Mesothelial cell of epicardium (in vitro differentiated cells): Measurements from ENCODE around the gene CISH. TPM values are rescaled to one million over a fixed set of nuclear protein-coding genes. Genes with fewer than 3 reads are reported as not detected.

ENCODE experiments used
- DNase-seq, 2 experiments: peaks; one replicate each; pipeline ENCODE4 v3.0.0; 2021; ENCODE audit warnings: low spot score in 2 of 2; ENCODE audit not compliant: unreplicated experiment in 2 of 2
- H3K27ac Mint-ChIP-seq: 2 replicates; pipeline ENCODE4 v1.8.0; 2021; ENCODE audit warnings: mixed read lengths
- H3K27me3 Mint-ChIP-seq: 2 replicates; pipeline ENCODE4 v1.8.0; 2021; ENCODE audit warnings: low read depth, mixed read lengths
- H3K36me3 Mint-ChIP-seq: 2 replicates; pipeline ENCODE4 v1.8.0; 2021; ENCODE audit warnings: mixed read lengths
- H3K4me1 Mint-ChIP-seq: 2 replicates; pipeline ENCODE4 v1.8.0; 2021; ENCODE audit warnings: mixed read lengths
- H3K4me3 Mint-ChIP-seq: 2 replicates; pipeline ENCODE4 v1.8.0; 2021; ENCODE audit warnings: mild to moderate bottlenecking, moderate library complexity, mixed read lengths
- H3K9me3 Mint-ChIP-seq: 2 replicates; pipeline ENCODE4 v1.8.0; 2021; ENCODE audit warnings: mixed read lengths
- CTCF ChIP-seq: fragments of 200-600 bp; sonication (generic); IDR thresholded peaks from one replicate; pipeline ENCODE4 v1.5.0; 2021; ENCODE audit warnings: antibody characterized with exemption; ENCODE audit not compliant: unreplicated experiment
- total RNA-seq: library from RNA; stranded (reverse); gene quantifications from 3 replicates; pipeline ENCODE4 v1.2.1, GENCODE V29; 2021

The CISH gene
- total RNA-seq, 1 donor from 2014 or later: 15.2 TPM

DNA sequence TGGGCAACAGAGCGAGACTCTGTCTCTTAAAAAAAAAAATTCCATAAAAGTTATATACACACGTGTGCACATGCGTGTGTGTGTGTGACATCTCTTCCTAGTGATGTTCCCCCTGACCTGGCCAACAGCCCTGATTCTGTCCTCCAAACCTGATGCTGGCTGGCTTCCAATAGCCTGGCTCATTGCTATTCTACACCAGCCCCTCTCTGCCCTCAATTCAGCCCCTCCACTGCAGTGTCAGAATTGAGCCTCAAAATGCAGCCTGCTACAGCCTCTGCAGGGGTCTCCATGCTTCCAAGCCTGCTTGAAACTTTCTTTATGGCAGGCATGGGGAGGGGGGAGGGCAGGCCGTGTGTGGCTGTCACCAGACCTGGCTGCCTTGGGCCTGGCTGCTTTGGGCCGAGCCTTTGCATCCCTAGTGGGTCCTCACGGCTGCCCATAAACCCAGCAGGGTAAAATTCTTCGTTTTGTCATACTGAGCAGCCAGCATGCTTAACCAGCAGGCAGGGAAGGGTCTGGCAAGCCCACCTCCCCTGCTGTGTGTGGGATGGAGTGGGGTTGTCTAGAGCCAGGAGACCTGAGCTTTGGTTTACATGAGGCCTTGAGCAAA lies 40.5 kb upstream of the CISH start:
- TF ChIP-seq CTCF: no peak
- Mint-ChIP-seq H3K4me3 (no peak overlapping the region), H3K27ac (peak overlapping the region; percentile 64)

DNA sequence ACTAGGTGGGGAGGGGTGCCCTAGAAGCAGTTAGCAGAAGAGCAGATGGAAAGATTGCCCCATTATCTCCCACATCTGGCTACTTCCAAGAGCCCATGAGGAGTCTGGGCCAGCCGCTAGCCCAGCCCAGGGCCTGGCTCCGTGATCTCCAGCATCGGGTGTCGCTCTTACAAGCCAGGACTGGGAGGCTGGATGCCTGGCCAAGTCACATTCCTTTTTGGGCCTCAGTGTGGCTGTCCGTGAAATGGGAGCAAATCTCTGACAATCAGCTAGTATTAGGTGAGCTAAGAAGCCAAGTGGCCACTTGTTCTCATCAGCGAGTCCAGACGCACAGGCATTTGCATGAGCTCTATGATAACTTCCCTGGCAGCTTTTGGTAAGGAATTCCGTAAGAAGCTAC lies 39.9 kb upstream of the CISH start:
- DNase-seq: no peak
- H3K27me3 Mint-ChIP-seq: no peaks in the 10 kb centered on the region
- H3K36me3 Mint-ChIP-seq: peaks cover 7% of the 10 kb centered on the region
- no peak for TF ChIP-seq CTCF
- no peak overlapping the region for H3K27ac Mint-ChIP-seq
- no peaks in the 10 kb centered on the region for H3K9me3 Mint-ChIP-seq
- H3K4me3 Mint-ChIP-seq: no peak overlapping the region
- H3K4me1 Mint-ChIP-seq: peaks cover 3% of the 10 kb centered on the region

More for the DNA sequence above, 40.5 kb upstream of the CISH start:
- peaks cover 8% of the 10 kb centered on the region for H3K4me1 Mint-ChIP-seq
- no peak for DNase-seq
- H3K36me3 Mint-ChIP-seq: peaks cover 4% of the 10 kb centered on the region
- no peaks in the 10 kb centered on the region for H3K9me3 Mint-ChIP-seq
- H3K27me3 Mint-ChIP-seq: peaks cover 3% of the 10 kb centered on the region

DNA sequence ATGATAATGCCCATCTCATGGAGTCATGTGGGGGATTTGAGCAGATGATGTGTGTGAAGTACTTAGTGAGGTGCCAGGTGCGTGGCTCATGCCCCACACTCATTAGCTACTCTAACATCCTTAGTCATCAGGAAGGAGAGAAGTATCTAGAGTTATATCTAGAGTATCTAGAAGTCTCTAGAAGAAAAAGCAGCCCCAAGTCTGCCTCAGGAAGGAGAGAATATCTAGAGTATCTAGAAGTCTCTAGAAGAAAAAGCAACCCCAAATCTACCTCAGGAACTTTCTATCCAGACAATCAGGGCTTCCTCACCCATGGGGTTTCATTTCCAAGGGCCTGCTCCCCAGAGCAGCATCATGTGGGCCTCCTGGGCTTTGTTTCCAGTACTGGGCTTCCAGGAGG lies 38.4 kb upstream of the CISH start:
- Mint-ChIP-seq H3K4me1 (peaks cover 2% of the 10 kb centered on the region), H3K27ac (no peak overlapping the region), H3K27me3 (no peaks in the 10 kb centered on the region), H3K36me3 (peaks cover 10% of the 10 kb centered on the region), H3K4me3 (no peak overlapping the region), H3K9me3 (no peaks in the 10 kb centered on the region)
- no peak for TF ChIP-seq CTCF
- no peak for DNase-seq

- Mint-ChIP-seq H3K9me3 (no peaks in the 10 kb centered on the region), H3K4me3 (no peak overlapping the region), H3K36me3 (peaks cover 11% of the 10 kb centered on the region), H3K4me1 (peaks cover 2% of the 10 kb centered on the region), H3K27ac (no peak overlapping the region), H3K27me3 (no peaks in the 10 kb centered on the region)
- no peak for DNase-seq
- TF ChIP-seq CTCF: no peak
These were observed 37.9 kb upstream of the CISH start for GRCh38 chr3:50649451-50649931.

GRCh38 chr3:50648944-50649343 lies 37.4 kb upstream of the CISH start:
- Mint-ChIP-seq H3K27ac (no peak overlapping the region), H3K27me3 (no peaks in the 10 kb centered on the region), H3K4me1 (peaks cover 2% of the 10 kb centered on the region), H3K36me3 (peaks cover 15% of the 10 kb centered on the region), H3K9me3 (no peaks in the 10 kb centered on the region), H3K4me3 (no peak overlapping the region)
- TF ChIP-seq CTCF: no peak
- DNase-seq: no peak
